AG10803 (cell line): ENCODE results near the gene DMRT1.

ENCODE experiments used
- DNase-seq: peaks from one replicate; pipeline ENCODE4 v3.0.0; 2010; ENCODE audit warnings: low read depth
- H3K4me3 ChIP-seq: 2 replicates; pipeline ENCODE4 v1.5.1; 2011; ENCODE audit warnings: mild to moderate bottlenecking, low read length, control low read depth
- TF ChIP-seq, protein P1 (sequence below): conservative IDR thresholded peaks from 2 replicates; pipeline ENCODE4 v1.5.1; 2011; ENCODE audit warnings: mild to moderate bottlenecking, low read length, control low read depth, inconsistent platforms

The DMRT1 gene

DNA sequence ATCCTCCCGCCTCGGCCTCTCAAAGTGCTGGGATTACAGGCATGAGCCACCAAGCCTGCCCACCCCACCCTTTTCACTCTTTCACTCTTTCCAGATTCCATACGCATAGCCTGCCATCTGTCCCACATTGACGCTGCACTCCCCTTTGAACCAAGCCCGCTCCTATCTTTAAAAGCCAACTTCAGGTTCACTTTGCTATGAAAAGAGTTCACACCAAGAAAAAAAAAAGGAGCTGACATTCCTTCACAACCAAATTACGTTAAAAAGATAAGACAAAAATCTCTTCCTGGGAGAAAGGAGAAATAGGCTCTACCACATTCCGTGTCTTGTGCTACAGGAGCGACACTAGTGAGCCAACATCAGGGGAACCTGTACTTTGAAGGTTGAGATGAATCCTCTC, 41.5 kb downstream of the DMRT1 start:
- TF ChIP-seq, protein P1, sequence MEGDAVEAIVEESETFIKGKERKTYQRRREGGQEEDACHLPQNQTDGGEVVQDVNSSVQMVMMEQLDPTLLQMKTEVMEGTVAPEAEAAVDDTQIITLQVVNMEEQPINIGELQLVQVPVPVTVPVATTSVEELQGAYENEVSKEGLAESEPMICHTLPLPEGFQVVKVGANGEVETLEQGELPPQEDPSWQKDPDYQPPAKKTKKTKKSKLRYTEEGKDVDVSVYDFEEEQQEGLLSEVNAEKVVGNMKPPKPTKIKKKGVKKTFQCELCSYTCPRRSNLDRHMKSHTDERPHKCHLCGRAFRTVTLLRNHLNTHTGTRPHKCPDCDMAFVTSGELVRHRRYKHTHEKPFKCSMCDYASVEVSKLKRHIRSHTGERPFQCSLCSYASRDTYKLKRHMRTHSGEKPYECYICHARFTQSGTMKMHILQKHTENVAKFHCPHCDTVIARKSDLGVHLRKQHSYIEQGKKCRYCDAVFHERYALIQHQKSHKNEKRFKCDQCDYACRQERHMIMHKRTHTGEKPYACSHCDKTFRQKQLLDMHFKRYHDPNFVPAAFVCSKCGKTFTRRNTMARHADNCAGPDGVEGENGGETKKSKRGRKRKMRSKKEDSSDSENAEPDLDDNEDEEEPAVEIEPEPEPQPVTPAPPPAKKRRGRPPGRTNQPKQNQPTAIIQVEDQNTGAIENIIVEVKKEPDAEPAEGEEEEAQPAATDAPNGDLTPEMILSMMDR: no peak
- DNase-seq: no peak
- H3K4me3 ChIP-seq: no peak overlapping the region

DNA sequence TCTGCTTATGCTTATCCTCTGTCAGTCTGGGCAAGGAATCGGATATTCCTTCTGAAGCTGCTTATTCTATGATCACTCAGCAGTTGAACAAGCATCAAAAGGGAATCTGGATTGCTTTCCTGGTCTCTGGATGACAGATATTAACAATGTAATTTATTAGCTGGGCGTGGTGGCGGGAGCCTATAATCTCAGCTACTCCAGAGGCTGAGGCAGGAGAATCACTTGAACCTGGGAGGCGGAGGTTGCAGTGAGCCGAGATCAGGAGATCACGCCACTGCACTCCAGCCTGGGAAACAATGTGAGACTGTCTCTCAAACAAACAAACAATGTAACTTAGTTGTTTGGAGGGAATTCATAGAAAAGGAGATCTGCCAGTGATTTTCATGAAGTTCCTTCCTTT, 45.4 kb downstream of the DMRT1 start:
- H3K4me3 ChIP-seq: no peak overlapping the region
- DNase-seq: no peak
- TF ChIP-seq, protein P1: no peak

DNA sequence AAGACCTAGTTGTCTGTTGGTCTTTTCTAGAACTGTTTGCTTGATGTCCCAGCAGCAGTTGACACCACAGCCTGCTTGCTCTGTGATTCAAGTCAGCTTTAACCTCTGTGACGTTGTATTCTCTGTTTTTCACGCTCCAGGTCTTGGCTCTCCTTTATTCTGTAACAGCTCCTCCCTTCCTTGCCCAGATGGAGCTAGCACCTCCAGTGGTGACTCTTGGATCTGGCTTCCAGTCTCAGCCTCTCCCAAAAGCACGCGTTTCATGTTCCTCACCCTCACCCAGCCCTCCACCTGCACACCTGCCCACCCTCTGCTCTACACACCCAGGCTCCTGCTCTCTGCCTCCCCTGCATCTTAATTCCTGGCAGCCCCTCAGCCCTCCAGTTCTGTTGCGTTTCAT, 50.6 kb downstream of the DMRT1 start:
- no peak for DNase-seq
- TF ChIP-seq, protein P1: no peak
- no peak overlapping the region for H3K4me3 ChIP-seq

DNA sequence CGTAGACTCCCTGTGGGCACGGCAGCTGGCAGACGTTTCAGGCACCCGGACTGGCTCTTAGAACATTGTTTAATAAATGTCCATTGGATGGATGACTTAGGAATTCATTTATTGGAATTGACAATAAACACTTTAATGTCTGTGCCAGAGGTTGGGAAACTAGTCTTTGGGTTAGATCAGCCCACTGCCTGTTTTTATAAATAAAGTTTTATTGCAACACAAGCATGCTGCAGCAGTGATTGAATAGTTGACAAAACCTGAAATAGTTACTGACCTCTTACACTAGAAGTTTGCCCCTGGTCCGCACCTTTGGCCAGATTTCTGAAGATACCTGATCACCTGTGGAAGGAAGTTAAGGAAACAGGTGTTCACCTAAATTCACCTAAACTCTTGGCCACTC, 51.6 kb downstream of the DMRT1 start:
- TF ChIP-seq, protein P1: no peak
- no peak for DNase-seq

DNA sequence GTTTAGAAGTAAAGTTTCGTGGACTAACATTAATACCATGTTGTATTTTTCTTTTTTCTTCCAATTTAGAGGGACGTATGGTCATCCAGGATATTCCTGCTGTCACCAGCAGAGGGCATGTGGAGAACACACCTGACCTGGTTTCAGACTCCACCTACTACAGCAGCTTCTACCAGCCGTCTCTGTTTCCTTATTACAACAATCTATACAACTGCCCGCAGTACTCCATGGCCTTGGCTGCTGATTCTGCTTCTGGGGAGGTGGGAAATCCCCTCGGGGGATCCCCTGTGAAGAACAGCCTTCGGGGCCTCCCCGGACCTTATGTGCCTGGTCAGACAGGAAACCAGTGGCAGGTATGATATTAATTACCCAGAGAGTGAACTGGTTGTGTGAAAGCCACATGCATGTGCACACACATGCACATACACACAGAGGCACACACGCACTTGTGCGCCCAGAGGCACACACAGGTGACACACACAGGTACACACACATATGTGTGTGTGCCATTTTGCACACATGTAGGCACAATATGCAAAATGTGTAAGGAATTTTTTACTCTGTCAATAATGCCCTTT, 52.4 kb downstream of the DMRT1 start:
- TF ChIP-seq, protein P1: peak; percentile 84
- H3K4me3 ChIP-seq: no peak overlapping the region
- DNase-seq: peak; percentile 50

More for the DNA sequence above, 51.6 kb downstream of the DMRT1 start:
- H3K4me3 ChIP-seq: no peak overlapping the region

DNA sequence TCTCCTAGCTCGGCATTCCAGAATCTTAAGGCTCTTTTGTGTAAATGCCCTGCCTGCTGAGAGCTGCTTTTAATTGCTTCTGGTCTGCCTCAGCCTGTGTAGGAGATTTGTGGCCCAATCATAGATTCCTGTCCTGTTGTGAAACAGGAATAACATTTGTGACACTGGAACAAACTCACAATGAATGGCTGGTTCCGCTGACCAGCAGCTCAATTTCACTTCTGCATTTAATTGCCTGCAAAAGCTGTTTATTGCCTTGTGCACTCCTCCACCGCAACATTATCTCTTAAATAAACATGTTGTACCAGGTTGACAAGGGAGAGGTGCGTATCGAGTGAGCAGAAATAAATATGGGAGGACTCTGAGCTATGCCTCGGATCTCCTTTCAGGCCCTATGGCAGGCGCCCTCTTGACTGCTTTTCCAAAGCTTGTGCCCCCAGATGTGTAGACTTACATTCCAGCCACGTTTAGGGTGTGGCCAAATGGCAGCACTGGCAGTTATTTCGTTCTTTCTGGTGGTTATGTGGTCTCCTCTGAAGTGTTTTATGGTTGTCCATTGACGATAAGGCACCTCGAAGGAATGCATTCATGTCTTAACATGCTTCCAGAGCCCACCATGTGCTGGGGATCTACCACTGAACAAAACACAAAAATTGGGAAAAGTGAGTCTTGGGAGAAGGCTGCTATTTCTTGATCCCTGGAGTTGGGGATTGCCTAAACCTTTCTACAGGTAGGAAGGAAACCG, 58.1 kb downstream of the DMRT1 start:
- DNase-seq: no peak

More for the DNA sequence above, 58.1 kb downstream of the DMRT1 start:
- H3K4me3 ChIP-seq: no peak overlapping the region
- TF ChIP-seq, protein P1: no peak
